SKM-1 treated with dmso at 0.1 percent for 144 hours (cell line): ENCODE measurements around the gene PKP3.
"Not testable (repeated sequence)": the region's sequence is repeated elsewhere in the genome, so short reads cannot be mapped to it uniquely, and the experiment has no call there.

Experiments used
- DNase-seq: peaks from one replicate; lab custom pipeline; 2025; ENCODE audit not compliant: unreplicated experiment; lab: John Stamatoyannopoulos, UW

The PKP3 gene

DNA sequence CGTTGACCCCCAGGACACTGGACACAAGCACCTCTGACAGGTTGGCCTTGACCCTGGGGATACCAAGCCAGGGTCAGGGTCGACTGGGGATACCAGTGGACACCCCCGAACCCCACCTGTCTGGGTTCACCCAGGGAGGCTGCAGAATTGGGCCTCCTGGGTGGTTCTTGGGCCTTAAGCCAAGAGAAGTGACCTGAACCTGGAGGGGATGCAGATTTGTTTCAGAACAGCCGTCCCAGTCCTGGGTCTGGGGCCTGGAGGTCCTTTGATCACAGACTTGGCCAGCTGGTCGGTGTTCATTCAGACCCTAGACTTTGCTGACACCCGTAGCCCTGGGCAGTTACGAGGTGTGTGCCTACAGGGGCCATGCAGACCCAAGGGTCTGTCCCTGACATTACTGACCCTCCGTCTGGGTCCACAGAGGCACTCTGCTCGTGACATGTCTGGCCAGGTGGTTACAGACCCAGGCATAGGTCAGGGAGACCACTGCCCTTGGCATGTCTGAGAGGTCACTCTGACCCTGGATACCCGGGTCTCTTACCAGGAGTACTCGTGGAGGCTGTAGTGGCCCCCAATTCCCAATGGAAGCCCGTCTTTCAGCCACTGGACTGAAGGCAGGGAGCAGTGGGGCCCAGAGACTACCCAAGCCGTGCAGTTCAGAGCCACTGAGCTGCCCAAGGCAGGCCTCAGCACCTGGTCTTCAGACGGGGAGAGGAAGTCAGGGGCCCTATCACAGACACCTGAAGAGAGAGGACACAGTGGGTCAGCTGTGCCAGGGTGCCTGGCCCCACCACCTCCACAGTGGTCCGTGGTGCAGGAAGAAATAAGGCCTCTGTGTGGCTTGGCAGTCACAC is 14.4 kb downstream of the PKP3 start:
- DNase-seq, result no peak

DNA sequence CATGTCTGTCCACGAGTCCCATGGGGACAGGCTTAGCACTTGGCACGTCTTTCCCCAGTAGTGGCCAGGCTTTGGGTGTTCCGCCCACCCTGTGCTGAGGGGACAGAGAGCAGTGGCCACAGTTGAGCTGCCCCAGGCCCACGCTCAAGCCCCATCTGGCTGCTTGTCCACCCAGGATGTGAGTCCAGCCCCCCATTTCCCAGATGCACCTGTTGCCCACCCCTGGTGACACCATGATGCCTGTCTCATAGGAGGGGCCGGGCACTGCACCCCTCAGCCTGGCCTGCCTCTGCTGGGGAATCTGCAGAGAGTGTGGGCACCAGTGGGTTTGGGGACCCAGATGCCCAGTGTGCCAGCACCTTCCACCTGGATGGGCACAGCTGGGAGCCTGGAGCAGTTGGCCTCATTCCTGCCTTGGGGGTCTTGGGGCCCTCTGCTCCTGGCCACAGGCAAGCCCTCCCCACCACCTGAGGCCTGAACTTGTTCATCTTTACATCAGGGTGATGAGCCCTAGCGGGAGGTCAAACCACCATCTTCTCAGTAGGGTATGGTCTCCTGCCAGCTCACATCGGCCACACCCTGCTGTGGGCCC is 15.1 kb downstream of the PKP3 start:
- DNase-seq, result no peak

DNA sequence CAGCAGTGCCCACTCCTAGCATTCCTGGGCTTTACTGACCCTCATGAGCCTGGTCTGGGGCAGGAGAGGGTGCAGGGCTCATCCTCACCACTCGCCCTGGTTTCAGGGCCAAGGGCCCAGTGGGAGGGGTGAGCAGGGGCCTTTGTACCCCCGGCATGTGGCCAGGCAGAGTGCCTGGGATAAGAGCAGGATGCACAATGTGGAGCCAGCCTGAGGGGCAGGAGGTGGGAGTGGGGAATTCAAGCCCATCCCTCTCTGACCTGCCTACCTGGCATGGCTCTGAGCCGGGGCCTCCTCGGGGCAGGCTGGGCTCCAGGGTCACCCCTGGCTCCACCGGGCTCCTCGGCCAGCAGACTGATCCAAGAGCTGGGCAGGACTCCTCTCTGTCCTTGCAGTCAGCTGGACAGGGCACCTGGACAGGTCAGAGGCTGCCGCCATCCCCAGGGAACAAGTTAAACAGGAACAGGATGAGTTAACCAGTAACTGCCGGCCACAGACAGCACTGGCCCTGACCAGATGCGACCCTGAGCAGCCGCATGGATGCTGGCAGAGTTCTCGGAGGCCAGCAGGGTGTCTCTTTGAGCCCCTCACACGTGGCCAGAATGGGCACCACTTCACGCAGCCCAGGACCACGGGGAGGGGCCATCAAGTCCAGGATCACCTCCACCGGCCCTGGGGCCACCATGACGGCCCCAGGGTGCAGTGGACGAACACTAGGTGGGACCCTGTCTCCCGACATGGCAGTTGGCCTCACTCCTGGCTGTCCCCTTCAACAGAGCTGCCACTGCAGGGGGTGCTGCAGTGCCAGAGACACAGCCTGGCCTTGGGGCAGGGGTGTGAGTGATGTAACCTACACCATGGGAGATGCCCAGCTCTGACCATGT is 15.8 kb downstream of the PKP3 start:
- no peak for DNase-seq

DNA sequence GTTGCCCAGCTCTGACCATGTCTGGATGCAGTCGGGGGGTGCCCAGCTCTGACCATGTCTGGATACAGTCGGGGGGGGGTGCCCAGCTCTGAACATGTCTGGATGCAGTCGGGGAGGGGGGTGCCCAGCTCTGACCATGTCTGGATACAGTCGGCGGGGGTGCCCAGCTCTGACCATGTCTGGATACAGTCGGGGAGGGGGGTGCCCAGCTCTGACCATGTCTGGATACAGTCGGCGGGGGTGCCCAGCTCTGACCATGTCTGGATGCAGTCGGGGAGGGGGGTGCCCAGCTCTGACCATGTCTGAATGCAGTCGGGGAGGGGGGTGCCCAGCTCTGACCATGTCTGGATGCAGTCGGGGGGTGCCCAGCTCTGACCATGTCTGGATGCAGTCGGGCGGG is 16.7 kb downstream of the PKP3 start:
- DNase-seq, result not testable (repeated sequence)

DNA sequence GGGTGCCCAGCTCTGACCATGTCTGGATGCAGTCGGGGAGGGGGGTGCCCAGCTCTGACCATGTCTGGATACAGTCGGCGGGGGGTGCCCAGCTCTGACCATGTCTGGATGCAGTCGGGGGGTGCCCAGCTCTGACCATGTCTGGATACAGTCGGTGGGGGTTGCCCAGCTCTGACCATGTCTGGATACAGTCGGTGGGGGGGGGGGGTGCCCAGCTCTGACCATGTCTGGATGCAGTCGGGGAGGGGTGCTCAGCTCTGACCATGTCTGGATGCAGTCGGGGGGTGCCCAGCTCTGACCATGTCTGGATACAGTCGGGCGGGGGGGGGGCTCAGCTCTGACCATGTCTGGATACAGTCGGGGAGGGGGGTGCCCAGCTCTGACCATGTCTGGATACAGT is 17.5 kb downstream of the PKP3 start:
- DNase-seq, result not testable (repeated sequence)

DNA sequence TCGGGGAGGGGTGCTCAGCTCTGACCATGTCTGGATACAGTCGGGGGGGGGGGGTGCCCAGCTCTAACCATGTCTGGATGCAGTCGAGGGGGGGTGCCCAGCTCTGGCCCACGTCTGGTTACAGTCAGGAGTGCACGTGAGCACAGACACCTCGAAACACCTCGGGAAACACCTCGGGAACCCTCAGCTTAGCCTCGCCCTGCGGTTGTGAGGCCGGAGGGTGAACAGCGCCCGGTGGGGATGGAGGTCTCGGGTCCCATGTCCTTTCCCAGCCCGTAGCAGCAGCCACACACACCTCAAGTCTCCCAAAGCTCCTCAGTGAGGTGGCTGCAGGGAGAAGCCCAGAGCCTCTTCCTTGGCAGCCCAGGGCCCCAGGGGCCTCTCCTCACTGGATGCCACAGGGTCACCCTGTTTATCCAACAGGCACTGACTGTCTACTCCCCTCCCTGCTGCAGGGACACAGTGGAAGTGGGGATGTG is 18.7 kb downstream of the PKP3 start:
- no peak for DNase-seq

DNA sequence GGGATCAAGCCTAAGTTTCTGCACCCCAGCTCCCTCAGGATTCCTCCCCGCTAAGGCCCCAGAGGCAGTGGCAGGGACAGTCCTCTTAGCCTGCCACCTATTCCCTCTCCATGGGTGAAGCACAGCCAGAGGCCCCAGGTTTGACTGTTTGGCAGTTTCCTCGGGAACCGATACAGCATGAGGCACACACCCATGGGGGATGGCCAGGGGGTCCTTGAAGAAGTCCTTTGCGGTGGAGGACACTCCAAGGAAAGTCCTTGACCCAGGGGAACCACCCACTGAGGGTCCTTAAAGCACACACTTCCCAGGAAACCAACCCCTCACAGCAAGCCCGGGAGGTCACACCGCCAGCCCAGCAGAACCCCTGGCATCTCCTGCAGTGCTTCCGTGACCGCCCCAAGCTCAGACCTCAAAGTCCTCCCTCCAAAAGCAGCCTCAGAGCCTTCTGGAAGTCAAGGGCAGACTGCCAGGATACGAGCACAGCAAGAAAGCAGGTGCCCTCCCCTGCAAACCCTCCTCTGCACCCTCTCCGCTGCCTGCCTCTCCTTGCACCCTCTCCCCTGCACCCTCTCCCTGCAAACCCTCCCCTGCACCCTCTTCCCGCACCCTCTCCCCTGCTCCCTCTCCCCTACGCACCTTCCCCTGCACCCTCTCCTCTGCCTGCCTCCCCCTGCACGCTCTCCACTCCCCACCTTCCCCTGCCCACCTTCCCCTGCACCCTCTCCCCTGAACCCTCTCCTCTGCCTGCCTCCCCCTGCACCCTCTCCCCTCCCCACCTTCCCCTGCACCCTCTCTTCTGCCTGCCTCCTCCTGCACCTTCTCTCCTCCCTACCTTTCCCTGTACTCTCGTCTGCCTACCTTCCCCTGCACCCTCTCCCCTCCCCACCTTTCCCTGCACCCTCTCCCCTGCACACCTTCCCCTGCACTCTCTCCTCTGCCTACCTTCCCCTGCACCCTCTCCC is 19.4 kb downstream of the PKP3 start:
- DNase-seq, result no peak

DNA sequence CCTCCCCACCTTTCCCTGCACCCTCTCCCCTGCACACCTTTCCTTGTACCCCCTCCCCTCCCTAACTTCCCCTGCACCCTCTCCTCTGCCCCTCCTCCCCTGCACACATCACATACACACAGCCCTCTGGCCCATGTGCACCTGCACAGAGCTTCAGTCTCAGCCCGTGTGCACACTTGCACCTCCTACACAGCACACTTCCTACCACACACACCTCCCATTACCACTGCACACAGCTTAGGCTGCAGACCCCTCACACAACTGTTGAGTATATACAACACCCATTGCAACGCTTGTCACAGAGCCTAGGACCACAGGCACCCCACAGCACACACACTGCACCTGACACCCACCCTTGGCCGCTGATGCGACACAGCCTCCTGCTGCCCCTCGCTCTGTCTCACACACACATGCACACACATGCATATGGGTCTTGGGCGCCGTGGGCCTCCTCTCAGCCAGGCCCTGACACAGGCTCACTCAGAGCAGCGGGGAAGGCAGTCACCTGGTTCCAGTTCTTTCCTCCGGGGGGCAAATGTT is 20.4 kb downstream of the PKP3 start:
- no peak for DNase-seq

DNA sequence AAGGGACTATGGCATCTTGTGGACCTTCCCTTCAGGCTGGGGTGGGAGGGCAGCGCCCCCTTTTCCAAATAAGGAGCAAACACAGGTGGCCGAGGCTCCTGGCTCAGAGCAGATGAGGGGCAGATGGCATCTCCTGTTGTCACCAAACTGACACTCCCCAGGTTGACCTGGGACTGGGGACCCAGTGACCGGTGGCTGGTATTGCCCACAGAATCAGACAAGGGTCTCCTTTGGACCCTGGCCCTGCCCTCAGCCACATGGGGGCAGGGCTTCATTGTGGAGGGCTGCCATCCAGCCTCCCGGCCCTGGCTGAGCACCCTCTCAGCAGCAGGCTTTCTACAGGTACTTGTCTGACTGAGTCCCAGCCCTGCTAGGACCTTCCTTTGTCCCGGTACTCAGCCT is 21.6 kb downstream of the PKP3 start:
- no peak for DNase-seq

DNA sequence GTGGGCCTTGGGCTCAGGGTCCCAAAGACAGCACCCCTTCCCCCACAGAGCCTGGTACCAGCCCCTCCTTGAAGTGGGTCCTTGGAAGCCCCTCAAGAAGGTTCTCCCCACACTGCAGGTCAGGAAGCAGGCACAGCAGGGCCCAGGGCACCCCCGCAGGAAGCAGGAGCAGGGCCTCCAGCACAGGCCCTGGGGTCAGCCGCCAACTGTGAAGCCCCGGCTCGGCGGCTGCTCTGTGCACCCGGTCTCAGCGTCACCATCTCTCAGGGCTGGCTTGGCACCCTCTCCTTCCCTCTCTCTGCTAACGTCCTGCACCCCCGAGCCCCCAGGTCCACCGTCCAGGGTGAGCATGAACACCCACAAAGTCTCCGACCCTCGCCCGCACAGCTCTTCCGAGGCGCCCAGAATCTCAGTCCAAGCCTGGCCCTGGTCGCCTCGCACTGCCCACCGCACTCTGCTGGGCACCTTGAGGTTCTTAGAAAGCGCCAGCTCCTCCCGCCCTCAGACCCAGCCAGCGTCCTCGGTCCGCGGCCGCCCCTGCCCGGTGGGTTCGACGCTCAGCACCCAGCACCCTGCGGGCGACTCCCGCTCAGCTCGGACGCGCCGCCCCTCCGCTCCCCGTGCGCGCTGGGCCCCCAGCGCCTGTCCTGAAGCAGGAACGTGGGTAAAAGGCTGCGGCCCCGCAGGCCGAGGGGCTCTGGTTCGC is 22.2 kb downstream of the PKP3 start:
- no peak for DNase-seq

DNA sequence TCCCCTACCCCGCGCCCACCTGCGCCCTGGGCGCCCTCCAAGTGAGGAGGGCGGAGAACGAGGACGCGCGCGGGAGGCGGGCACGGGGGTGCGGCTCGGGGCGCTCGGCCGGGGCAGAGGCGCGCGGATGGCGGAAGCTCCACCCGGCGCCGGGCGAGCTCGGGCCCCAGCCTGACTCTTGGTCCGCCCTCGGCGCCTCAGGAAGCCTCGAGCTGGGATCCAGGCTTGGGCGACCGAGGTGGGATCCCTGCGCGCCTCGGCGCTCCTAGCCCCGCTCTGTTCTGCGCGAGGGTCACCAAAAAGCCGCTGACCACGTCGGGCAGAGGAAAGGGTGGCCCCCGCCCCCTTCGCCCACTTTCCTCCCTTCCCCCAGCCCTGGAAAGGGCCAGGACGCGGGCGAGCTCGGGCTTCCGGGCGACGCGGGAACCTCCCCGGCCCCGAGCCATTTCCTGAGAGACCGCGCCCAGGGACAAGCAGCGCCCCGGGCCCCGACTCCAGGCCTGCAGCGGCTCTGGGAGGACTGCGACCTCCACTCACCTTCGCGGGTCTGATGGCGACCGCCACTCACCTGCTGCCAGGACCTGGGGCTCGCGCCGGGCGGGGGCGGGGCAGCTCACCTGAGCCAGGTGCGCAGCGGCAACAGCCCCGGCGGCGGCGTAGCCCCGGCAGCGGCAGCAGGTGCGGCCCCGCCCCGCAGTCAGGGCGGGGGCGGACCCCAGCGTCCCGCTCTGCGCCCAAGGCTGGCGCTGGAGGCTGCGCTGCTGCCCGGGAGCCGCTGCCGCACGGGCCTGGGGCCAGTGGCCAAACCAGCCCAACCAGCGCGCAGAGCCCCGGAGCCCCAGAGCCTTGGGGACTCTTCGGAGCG is 23.0 kb downstream of the PKP3 start:
- peak; percentile 36 for DNase-seq

DNA sequence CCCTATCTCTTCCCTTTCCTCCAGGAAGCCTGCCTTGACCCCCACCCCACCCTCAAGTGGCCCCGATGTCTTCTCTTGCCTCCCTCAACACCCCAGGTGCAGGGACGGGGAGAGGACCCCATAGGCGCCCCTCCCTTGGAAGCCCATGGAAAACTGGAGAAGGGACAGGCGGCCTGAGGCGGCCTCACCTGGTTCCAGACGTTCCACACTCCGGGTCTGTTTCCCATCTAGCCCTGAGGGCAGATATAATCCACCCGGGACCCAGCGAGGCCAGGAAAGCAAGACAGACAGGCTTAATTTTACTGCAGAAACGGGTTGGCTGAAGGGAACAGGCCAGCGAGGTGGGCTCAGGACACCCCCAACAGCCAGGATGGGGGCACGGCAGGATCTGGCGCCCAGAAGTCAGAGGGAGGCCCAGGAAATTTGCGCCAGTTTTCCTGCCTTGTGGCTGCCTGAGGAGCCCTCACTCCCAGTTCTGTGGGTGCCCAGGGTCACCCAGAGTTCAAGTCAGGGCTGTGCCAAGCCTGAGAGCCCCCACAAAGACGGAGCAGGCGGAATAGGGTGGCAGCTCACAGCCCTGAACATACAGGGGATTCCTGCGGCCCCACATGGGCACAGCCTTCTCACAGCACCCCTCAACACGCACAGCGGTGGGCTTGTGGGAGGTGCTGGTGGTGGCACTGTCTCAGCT is 23.8 kb downstream of the PKP3 start:
- no peak for DNase-seq

DNA sequence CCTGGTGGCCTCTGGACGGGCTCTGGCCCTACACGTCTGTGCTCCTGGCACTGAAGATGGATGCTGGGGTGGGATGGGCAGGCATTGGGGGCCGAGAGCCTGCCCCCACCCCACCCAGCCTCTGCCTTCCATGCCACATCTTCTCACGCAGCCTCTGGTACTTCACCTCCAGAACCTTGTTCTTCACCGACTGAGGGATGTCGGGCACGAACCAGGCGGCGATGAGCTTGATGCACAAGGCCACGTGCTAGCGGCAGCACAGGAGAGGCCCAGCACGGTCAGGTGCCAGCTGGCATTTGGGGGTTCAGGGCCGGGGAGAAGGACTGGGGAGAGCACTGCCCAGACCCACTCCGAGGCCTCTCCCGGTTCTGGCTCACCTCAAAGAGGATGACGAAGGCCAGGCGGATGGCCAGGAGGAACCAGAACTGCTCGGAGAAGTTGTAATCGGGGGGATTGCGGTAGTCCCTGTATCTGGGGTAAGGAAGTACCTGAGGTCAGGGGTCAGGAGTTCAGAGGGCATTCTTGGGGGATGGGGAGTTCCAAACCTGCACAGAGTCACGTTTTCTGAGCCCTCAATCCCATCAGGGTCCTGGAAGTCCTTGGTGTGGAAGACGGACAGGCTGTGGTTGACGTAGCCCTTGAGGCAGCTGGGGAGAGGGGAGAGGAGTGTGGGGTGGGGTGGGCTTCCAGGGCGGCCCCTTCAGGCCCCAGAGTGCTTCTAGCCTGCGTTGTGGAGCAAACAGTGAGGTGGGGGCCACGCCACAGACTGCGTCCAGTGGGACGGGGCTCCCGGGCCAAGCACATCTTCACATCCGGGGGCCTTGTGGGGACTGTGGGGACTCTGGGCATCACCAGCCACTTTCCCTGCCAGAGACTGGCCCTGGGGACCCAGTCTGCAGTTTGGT is 24.6 kb downstream of the PKP3 start:
- no peak for DNase-seq

DNA sequence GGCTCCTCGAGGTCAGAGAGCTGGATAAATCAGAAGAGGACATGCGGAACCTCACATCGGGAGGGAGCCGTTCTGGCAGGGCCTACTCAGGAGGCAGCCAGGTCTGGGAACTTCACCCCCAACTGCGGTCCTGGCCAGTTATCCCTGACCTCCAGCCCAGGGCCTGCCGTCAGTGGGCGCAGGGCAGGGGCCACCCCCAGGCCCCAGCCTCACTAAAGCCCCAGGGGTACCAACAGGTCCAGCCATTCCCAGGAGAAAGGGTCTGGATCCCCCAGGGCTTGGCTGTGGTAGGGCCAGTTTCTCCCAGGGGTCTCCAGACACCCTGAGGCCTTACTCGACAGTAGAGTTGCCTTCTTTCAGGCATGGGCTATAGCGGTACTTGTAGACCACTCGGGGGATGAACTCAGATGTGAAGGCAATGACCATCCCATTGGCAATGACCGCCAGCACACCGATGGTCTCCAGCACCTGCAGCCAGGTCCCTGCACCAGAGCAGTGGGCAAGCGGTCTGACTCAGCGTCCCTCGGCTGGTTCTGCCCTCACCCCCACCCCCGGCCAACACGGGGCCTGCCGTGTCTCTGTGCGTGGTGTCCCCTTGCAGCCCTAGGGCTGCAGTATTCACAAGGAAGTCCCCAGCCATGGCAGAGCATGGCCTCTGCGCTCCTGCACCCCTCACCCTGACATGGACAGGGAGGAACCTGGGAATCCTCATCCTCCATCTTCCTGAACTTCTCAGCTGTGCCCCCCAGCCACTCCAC is 25.4 kb downstream of the PKP3 start:
- no peak for DNase-seq

DNA sequence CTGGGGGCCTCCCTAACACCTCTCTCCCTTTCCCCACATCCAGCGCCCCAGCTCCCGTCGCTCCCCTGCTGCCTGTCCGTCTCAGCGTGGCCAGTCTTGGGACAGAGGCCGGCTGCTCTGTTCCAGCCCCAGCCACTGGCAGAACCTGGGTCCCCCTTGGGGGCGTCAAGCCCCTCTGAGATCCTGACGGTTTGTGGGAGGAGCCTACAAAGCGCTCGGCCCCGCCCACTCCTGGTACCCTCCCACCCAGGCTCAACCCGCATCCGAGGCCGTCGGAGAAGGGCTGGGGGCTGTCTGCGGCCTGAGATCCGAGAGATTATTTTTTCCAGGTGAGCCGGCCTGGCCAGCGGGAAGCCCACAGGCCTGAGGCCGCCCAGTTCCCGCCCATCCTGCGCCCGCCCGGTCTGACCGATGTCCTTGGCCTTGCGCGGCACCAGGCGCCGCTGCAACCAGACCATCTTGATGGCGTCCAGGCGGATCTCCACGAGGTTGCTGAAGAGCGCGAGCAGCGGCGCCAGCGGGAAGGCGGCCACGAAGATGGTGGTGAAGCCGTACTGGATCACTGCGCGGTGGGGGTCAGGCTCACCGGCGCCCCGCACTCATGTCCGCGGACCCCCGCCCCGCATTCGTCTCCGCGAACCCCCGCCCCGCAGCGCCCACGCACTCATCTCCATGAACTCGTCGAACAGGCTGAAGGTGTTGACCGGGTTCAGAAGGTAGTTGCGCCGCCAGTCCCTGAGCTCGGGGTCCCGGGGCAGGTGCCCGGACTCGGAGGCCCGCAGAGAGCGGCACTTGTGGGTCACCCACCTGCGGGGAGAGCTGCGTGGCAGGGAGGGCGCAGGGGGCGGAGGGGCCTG is 26.3 kb downstream of the PKP3 start:
- no peak for DNase-seq
